Iris pigment epithelial cell (primary cell): ENCODE results near the gene PDE2A.

Experiments used
- DNase-seq: peaks from one replicate; pipeline ENCODE4 v3.0.0-alpha.2; 2011; ENCODE audit warnings: low read depth

PDE2A gene

GRCh38 chr11:72704028-72704782 is 30.0 kb upstream of the PDE2A start:
- no peak for DNase-seq

GRCh38 chr11:72703267-72704008 is 29.2 kb upstream of the PDE2A start:
- DNase-seq = peak; percentile 82

GRCh38 chr11:72702577-72703241 is 28.5 kb upstream of the PDE2A start:
- no peak for DNase-seq

- no peak for DNase-seq
Observed at GRCh38 chr11:72702096-72702495, 27.9 kb upstream of the PDE2A start.

GRCh38 chr11:72701466-72701865 is 27.2 kb upstream of the PDE2A start:
- no peak for DNase-seq

GRCh38 chr11:72700146-72700545 is 25.9 kb upstream of the PDE2A start:
- DNase-seq = peak; percentile 53

GRCh38 chr11:72697814-72698213 is 23.6 kb upstream of the PDE2A start:
- no peak for DNase-seq

- DNase-seq = no peak
Observed at GRCh38 chr11:72696866-72697700, 22.9 kb upstream of the PDE2A start.

- no peak for DNase-seq
Observed at GRCh38 chr11:72695354-72695753, 21.1 kb upstream of the PDE2A start.

- no peak for DNase-seq
Observed at GRCh38 chr11:72693271-72693968, 19.2 kb upstream of the PDE2A start.

GRCh38 chr11:72692498-72693237 is 18.4 kb upstream of the PDE2A start:
- DNase-seq = no peak

- peak; percentile 18 for DNase-seq
Observed at GRCh38 chr11:72690166-72690565, 15.9 kb upstream of the PDE2A start.

- no peak for DNase-seq
Observed at GRCh38 chr11:72688929-72689328, 14.7 kb upstream of the PDE2A start.

- no peak for DNase-seq
Observed at GRCh38 chr11:72688486-72688885, 14.3 kb upstream of the PDE2A start.

GRCh38 chr11:72687326-72687725 is 13.1 kb upstream of the PDE2A start:
- DNase-seq = no peak

GRCh38 chr11:72686639-72687220 is 12.5 kb upstream of the PDE2A start:
- DNase-seq = no peak

GRCh38 chr11:72685560-72686480 is 11.6 kb upstream of the PDE2A start:
- peak; percentile 22 for DNase-seq

- peak; percentile 56 for DNase-seq
Observed at GRCh38 chr11:72684236-72684912, 10.2 kb upstream of the PDE2A start.

GRCh38 chr11:72683782-72684200 is 9.6 kb upstream of the PDE2A start:
- DNase-seq = peak; percentile 32
